Heart right ventricle (tissue), 16 donors: ENCODE results near the gene CNGA4. TPM values are rescaled to one million over a fixed set of nuclear protein-coding genes. Genes with fewer than 3 reads are reported as not detected.
"Not testable (repeated sequence)": the region's sequence is repeated elsewhere in the genome, so short reads cannot be mapped to it uniquely, and the experiment has no call there.

Experiments
- ATAC-seq, 8 donors: fragments of 200-7000 bp; cut with Tn5 transposase; one replicate each; pipeline ENCODE4 v1.9.1; 2020; ENCODE audit warnings: mild to moderate bottlenecking in 8 of 8, moderate library complexity in 8 of 8, moderate number of reproducible peaks in 1 of 8
- DNase-seq, 2 donors: peaks; one replicate each; pipeline ENCODE4 v3.0.0-alpha.2; 2020
- H3K27ac ChIP-seq, 10 donors: fragments of 200-600 bp; sonication (generic) in 2 of 10; one replicate each; pipeline versions ENCODE4 v1.5.0 to v1.8.0; 2020 to 2022; ENCODE audit warnings: mild to moderate bottlenecking in 3 of 10
- H3K27me3 ChIP-seq, 7 donors: fragments of 200-600 bp; one replicate each; pipeline ENCODE4 v1.8.0; 2021 to 2022; ENCODE audit warnings: mild to moderate bottlenecking in 2 of 7
- H3K36me3 ChIP-seq, 9 donors: fragments of 200-600 bp; sonication (generic) in 1 of 9; one replicate each; pipeline versions ENCODE4 v1.5.0 to v1.8.0; 2020 to 2022; ENCODE audit warnings: mild to moderate bottlenecking in 2 of 9
- H3K4me1 ChIP-seq, 9 donors: fragments of 200-600 bp; sonication (generic) in 1 of 9; one replicate each; pipeline versions ENCODE4 v1.5.0 to v1.8.0; 2020 to 2022; ENCODE audit warnings: mild to moderate bottlenecking in 4 of 9
- H3K4me3 ChIP-seq, 10 donors: fragments of 200-600 bp; sonication (generic) in 2 of 10; one replicate each; pipeline versions ENCODE4 v1.5.0 to v1.8.0; 2020 to 2022; ENCODE audit warnings: mild to moderate bottlenecking in 7 of 10, moderate library complexity in 2 of 10
- H3K9me3 ChIP-seq, 11 donors: fragments of 200-600 bp in 10 of 11; sonication (generic) in 2 of 11; one replicate each; pipeline versions ENCODE4 v1.5.0 to v1.8.0; 2013 to 2022; ENCODE audit warnings: mild to moderate bottlenecking in 2 of 11, control low read depth in 1 of 11, moderate library complexity in 1 of 11
- CTCF ChIP-seq, 9 donors: fragments of 200-600 bp; sonication (generic) in 2 of 9; IDR thresholded peaks; one replicate each; pipeline versions ENCODE4 v1.5.0 to v1.8.0; 2021 to 2022; ENCODE audit warnings: antibody characterized with exemption in 9 of 9, mild to moderate bottlenecking in 5 of 9, moderate library complexity in 1 of 9
- WGBS, 2 donors: extraction: QIAGEN DNeasy Blood & Tissue Kit; methylation state at CpG; one replicate each; pipeline ENCODE4 v1.1.7; 2013; ENCODE audit warnings: inconsistent platforms in 1 of 2; 5-methylcytosine and 5-hydroxymethylcytosine counted together
- intact Hi-C, 10 donors: fragments of 100-400 bp; cut with DNase I; formaldehyde crosslinking; loops; one replicate each; pipeline versions ENCODE4 v1.11.1 to v1.14.2; 2022
- polyA plus RNA-seq, 2 donors: library from polyadenylated mRNA; stranded (reverse); fragments of 200-250 nt; gene quantifications; one replicate each; pipeline ENCODE4 v1.2.3, GENCODE V29; 2013
- total RNA-seq, 10 donors: library from RNA; stranded (reverse); fragmentation: NEBNext Ultra II Directional in 3 of 10; extraction: Animal tissue kit (Norgen Biotek cat#: 25700) in 3 of 10; gene quantifications; one replicate each; pipeline versions ENCODE4 v1.2.1 to v1.2.4, GENCODE V29; 2021 to 2023
- donor health status: Arrhythmogenic right ventricular cardiomyopathy.
- donor health status: ischemic (EF 13 %, LVEDD 7.1; RV severe dilation, severe dysfunction).
- donor health status: healthy with polysubstance abuse.
- donor health status: DM: no; HTN: yes; CAD: no.
- donor health status: DM: no; HTN: no; CAD: no.
- donor health status: ischemic (EF 25% LVEDD 6.9; RV normal size, moderate dysfunction).
- donor health status: ischemic (EF 25% LVEDD 5.7; RV mildly dilated, moderate dysfunction).
- donor health status: healthy.
- donor health status: DM: yes; HTN: yes; CAD: no.
- donor health status: Ischemic cardiomyopathy.
- donor health status: ischemic (EF 35%, LVEDD 5.7; RV mildly dilated, moderate dysfunction).
- donor health status: nonischemic (EF 11% LVEDD 7.7; RV severe dilation, severe dysfunction).
- donor health status: DM: yes; HTN: yes; CAD: no.
- donor health status: PGD.
- donor health status: ischemic (EF 29% LVEDD 5.4; RV normal size, mild dysfunction).
- donor health status: nonischemic (EF 23%, LVEDD 6.1; RV moderate dilation, normal function).

CNGA4 gene
- total and polyA plus RNA-seq, 12 donors: 0.01 to 0.13 TPM; not detected in 10

- H3K36me3 ChIP-seq: no peaks in the 10 kb centered on the region
- H3K4me1 ChIP-seq: peaks cover 0 to 24% (median 10%) of the 10 kb centered on the region in 9 donors
- peak in 7 of 8 donors; percentile 28 to 88 (median 80) for ATAC-seq
- no peak overlapping the region for H3K4me3 ChIP-seq
- no peak for DNase-seq
- peaks cover 0 to 9% (median 0%) of the 10 kb centered on the region in 11 donors for H3K9me3 ChIP-seq
- WGBS, 2 donors: 23 to 41% methylated on average over 4 of the region's 4 CpGs
- intact Hi-C loops: no loop called here
- no peak for TF ChIP-seq CTCF (IDR thresholded peaks at IDR 0.05)
- peaks cover 0 to 5% (median 0%) of the 10 kb centered on the region in 7 donors for H3K27me3 ChIP-seq
- peak overlapping the region in 4 of 10 donors; percentile 12 to 56 (median 37) for H3K27ac ChIP-seq
These were observed 34.3 kb downstream of the CNGA4 start for GRCh38 chr11:6273188-6273587.

DNA sequence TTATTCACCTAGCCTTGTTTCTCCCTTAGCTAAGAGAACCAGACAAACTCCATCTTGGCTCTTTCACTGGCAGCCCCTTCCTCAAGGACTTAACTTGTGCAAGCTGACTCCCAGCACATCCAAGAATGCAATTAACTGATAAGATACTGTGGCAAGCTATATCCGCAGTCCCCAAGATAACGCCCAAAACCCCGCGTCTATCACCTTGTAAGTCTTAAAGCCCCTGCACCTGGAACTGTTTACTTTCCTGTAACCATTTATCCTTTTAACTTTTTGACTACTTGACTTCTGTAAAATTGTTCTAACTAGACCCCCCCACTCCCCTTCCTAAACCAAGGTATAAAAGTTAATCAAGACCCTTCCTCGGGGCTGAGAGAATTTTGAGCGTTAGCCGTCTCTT lies 41.9 kb downstream of the CNGA4 start:
- not testable (repeated sequence) for H3K27ac ChIP-seq
- 51 to 55% methylated on average over 7 of the region's 7 CpGs for WGBS, 2 donors

GRCh38 chr11:6283453-6284023 lies 44.6 kb downstream of the CNGA4 start:
- no peak for TF ChIP-seq CTCF (IDR thresholded peaks at IDR 0.05)
- DNase-seq (no peak), ATAC-seq (no peak)
- Histone ChIP-seq H3K4me3 (no peak overlapping the region), H3K27ac (no peak overlapping the region), H3K27me3 (no peaks in the 10 kb centered on the region), H3K9me3 (no peaks in the 10 kb centered on the region), H3K4me1 (no peaks in the 10 kb centered on the region), H3K36me3 (no peaks in the 10 kb centered on the region)
- 77 to 85% methylated on average over 4 of the region's 4 CpGs for WGBS, 2 donors
- intact Hi-C loops: no loop called here

More for the DNA sequence above, 41.9 kb downstream of the CNGA4 start:
- H3K4me3 ChIP-seq, ATAC-seq, H3K27me3 ChIP-seq, H3K9me3 ChIP-seq, intact Hi-C loops, H3K4me1 ChIP-seq, H3K36me3 ChIP-seq, DNase-seq: not testable (repeated sequence)

DNA sequence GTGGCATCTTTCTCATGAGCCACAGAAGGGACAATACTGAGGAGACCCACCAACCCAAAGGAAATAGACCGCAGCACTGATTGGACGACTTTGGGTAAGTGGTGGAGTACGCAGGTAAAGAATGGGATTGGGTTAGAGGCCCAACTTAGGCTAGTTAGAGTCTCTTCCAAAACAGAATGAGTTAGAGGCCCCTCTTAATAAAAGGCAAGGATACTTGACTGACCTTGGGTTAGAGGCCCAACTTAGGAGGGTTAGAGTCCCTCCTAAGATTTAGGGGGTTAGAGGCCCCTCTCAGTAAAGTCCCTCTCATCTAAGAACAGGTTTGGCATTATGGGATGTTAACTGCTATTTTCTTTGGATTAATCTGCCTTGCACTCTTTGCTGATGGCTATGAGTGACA lies 45.4 kb downstream of the CNGA4 start:
- Histone ChIP-seq H3K4me1 (no peaks in the 10 kb centered on the region), H3K4me3 (no peak overlapping the region), H3K9me3 (no peaks in the 10 kb centered on the region), H3K36me3 (no peaks in the 10 kb centered on the region), H3K27me3 (peaks cover 0 to 3% (median 0%) of the 10 kb centered on the region in 7 donors), H3K27ac (no peak overlapping the region)
- DNase-seq: no peak
- no peak for ATAC-seq
- intact Hi-C loops: no loop called here
- 93% methylated on average over 3 of the region's 3 CpGs for WGBS, 2 donors
- no peak for TF ChIP-seq CTCF (IDR thresholded peaks at IDR 0.05)

DNA sequence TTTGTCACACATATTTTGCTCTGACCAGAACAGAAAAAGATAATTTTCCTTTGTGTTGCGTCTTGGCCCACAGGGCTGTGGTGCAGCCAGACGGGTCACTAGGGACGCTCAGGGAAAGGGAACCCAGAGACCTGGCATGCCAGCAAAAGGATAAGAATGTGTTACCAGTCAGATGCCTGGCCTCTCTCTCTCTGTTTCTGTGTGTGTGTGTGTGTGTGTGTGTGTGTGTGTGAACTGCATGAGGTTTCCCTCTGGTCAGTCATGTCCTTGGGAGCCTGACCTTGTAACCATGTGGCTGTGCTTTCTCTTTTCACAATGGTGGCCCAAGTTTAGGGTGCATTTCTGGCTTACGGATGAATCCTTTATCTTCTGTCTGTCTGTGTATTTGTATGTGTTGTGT lies 46.1 kb downstream of the CNGA4 start:
- Histone ChIP-seq H3K27me3 (peaks cover 0 to 9% (median 0%) of the 10 kb centered on the region in 7 donors), H3K9me3 (no peaks in the 10 kb centered on the region), H3K36me3 (no peaks in the 10 kb centered on the region), H3K4me3 (no peak overlapping the region), H3K27ac (no peak overlapping the region), H3K4me1 (no peaks in the 10 kb centered on the region)
- no peak for TF ChIP-seq CTCF (IDR thresholded peaks at IDR 0.05)
- intact Hi-C loops: no loop called here
- peak in 1 of 2 donors; percentile 72 for DNase-seq
- ATAC-seq: peak; percentile 55 to 91 (median 81)
- 68% methylated on average over 4 of the region's 4 CpGs for WGBS, 2 donors
